DND-41 (cell line): ENCODE measurements around the gene VSIG10.
A peak's percentile ranks its signal among the peaks of the same experiment; 100 is the strongest.
"Not testable (repeated sequence)": the region's sequence is repeated elsewhere in the genome, so short reads cannot be mapped to it uniquely, and the experiment has no call there.

Source experiments
- ATAC-seq: fragments of 200-7000 bp; cut with Tn5 transposase; 3 replicates; pipeline ENCODE4 v1.9.1; 2021; ENCODE audit warnings: low read depth; ENCODE audit not compliant: insufficient read depth
- DNase-seq: peaks from one replicate; pipeline ENCODE4 v3.0.0-alpha.2; 2020
- H2AFZ ChIP-seq: 2 replicates; pipeline ENCODE4 v1.6.0; 2012; ENCODE audit warnings: low read depth, low read length
- H3K27ac ChIP-seq: 2 replicates; pipeline ENCODE4 v1.5.1; 2012; ENCODE audit warnings: low read length, inconsistent platforms
- H3K27me3 ChIP-seq: fragments of 200-600 bp; sonication (generic); 2 replicates; pipeline ENCODE4 v1.6.0; 2012; ENCODE audit warnings: low read length, mild to moderate bottlenecking, inconsistent platforms; ENCODE audit not compliant: insufficient read depth, poor library complexity
- H3K36me3 ChIP-seq: 2 replicates; pipeline ENCODE4 v1.5.1; 2012; ENCODE audit warnings: low read length, inconsistent platforms; ENCODE audit not compliant: insufficient read depth
- H3K4me1 ChIP-seq: 2 replicates; pipeline ENCODE4 v1.5.1; 2012; ENCODE audit warnings: mild to moderate bottlenecking, low read length; ENCODE audit not compliant: insufficient read depth
- H3K4me2 ChIP-seq: 2 replicates; pipeline ENCODE4 v1.6.0; 2012; ENCODE audit warnings: mild to moderate bottlenecking, moderate library complexity, low read length, inconsistent platforms; ENCODE audit not compliant: insufficient read depth
- H3K4me3 ChIP-seq, 2 experiments: fragments of 200-600 bp in 1 of 2; shearing (Covaris generic) in 1 of 2; 2 replicates each; pipeline ENCODE4 v1.5.1; 2012 to 2016; ENCODE audit warnings: inconsistent platforms in 2 of 2, low read length in 2 of 2, mild to moderate bottlenecking in 2 of 2, low read depth in 1 of 2, moderate library complexity in 1 of 2
- H3K79me2 ChIP-seq: 2 replicates; pipeline ENCODE4 v1.6.0; 2012; ENCODE audit warnings: low read length, inconsistent platforms; ENCODE audit not compliant: insufficient read depth
- H3K9ac ChIP-seq: 2 replicates; pipeline ENCODE4 v1.6.0; 2012; ENCODE audit warnings: low read depth, mild to moderate bottlenecking, inconsistent platforms, low read length, moderate library complexity
- H3K9me3 ChIP-seq: 2 replicates; pipeline ENCODE4 v1.5.1; 2012; ENCODE audit warnings: low read length, moderate library complexity, mild to moderate bottlenecking, inconsistent platforms; ENCODE audit not compliant: insufficient read depth, severe bottlenecking
- H4K20me1 ChIP-seq: 2 replicates; pipeline ENCODE4 v1.6.0; 2012; ENCODE audit warnings: low read length; ENCODE audit not compliant: insufficient read depth
- EZH2 ChIP-seq: IDR thresholded peaks from 3 replicates; pipeline ENCODE4 v1.6.1; 2012; ENCODE audit warnings: borderline replicate concordance, low read depth, mild to moderate bottlenecking, moderate library complexity, low read length, inconsistent platforms; ENCODE audit not compliant: severe bottlenecking
- TF ChIP-seq, protein P1 (sequence below): IDR thresholded peaks from 2 replicates; pipeline ENCODE4 v1.5.1; 2012; ENCODE audit warnings: borderline replicate concordance, low read length, moderate library complexity, mild to moderate bottlenecking; ENCODE audit not compliant: poor library complexity, severe bottlenecking; ENCODE audit errors: extremely low read depth

The VSIG10 gene

DNA sequence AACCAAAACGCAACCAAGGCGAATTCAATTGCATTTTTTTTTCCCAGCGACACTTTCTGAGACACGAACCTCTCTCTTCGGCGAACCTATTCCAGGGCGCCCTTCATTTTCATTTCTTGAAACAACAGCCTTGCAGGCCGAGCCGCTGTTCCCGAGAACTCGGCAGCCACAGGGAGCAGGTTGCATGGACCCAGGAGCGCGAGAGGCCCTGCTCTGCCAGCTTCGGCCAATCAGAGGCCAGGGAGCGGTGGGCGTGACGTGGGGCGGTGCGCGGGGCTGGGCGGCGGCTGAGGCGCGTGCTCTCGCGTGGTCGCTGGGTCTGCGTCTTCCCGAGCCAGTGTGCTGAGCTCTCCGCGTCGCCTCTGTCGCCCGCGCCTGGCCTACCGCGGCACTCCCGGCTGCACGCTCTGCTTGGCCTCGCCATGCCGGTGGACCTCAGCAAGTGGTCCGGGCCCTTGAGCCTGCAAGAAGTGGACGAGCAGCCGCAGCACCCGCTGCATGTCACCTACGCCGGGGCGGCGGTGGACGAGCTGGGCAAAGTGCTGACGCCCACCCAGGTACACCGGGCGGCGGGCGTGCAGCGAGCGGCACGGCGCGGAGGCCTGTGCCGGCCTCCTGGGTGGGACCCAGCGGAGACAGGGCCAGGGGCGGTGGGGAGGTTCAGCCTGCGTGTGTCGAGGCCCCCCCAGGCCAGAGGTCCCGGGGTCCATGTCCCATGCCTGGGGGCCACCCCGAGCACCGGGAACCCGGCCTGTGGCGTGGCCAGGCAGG lies 32.2 kb upstream of the VSIG10 start, which contains the start of gene PEBP1:
PEBP1 (plus strand) TSS at position 337 of the 771 bp plus-strand sequence; CDS start at position 423, 86 bp downstream.
- peaks cover 48% of the 10 kb centered on the region for H3K4me1 ChIP-seq
- H3K4me2 ChIP-seq, result peak within 1 kb of the TSS; percentile 82
- H3K9ac ChIP-seq, result peak within 1 kb of the TSS; percentile 87
- DNase-seq (peak; percentile 96), ATAC-seq (peak; percentile 98)
- TF ChIP-seq, protein P1, sequence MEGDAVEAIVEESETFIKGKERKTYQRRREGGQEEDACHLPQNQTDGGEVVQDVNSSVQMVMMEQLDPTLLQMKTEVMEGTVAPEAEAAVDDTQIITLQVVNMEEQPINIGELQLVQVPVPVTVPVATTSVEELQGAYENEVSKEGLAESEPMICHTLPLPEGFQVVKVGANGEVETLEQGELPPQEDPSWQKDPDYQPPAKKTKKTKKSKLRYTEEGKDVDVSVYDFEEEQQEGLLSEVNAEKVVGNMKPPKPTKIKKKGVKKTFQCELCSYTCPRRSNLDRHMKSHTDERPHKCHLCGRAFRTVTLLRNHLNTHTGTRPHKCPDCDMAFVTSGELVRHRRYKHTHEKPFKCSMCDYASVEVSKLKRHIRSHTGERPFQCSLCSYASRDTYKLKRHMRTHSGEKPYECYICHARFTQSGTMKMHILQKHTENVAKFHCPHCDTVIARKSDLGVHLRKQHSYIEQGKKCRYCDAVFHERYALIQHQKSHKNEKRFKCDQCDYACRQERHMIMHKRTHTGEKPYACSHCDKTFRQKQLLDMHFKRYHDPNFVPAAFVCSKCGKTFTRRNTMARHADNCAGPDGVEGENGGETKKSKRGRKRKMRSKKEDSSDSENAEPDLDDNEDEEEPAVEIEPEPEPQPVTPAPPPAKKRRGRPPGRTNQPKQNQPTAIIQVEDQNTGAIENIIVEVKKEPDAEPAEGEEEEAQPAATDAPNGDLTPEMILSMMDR, result no peak
- no peak for TF ChIP-seq EZH2
- H2AFZ ChIP-seq, result peak within 1 kb of the TSS; percentile 97
- peaks cover 40% of the 10 kb centered on the region for H3K79me2 ChIP-seq
- peak within 1 kb of the TSS; percentile 64 to 95 for H3K4me3 ChIP-seq
- peak within 1 kb of the TSS; percentile 82 for H3K27ac ChIP-seq
- H3K9me3 ChIP-seq, result no peaks in the 10 kb centered on the region
- no peaks in the 10 kb centered on the region for H3K27me3 ChIP-seq
- H4K20me1 ChIP-seq, result peaks cover 3% of the 10 kb centered on the region; the same call in 1 of the 2 replicates
- H3K36me3 ChIP-seq, result peaks cover 35% of the 10 kb centered on the region

DNA sequence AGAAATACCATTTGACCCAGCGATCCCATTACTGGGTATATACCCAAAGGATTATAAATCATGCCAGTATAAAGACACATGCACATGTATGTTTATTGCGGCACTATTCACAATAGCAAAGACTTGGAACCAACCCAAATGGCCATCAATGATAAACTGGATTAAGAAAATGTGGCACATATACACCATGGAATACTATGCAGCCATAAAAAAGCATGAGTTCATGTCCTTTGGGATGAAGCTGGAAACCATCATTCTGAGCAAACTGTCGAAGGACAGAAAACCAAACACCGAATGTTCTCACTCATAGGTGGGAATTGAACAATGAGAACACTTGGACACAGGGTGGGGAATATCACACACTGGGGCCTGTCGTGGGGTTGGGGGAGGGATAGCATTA lies 25.6 kb upstream of the VSIG10 start:
- H3K27ac ChIP-seq, H2AFZ ChIP-seq, H3K4me3 ChIP-seq, ATAC-seq, H3K36me3 ChIP-seq, H3K4me2 ChIP-seq, H3K9ac ChIP-seq, DNase-seq, H3K79me2 ChIP-seq, H4K20me1 ChIP-seq, H3K9me3 ChIP-seq, H3K27me3 ChIP-seq: not testable (repeated sequence)
- H3K4me1 ChIP-seq, result peaks cover 24% of the 10 kb centered on the region

DNA sequence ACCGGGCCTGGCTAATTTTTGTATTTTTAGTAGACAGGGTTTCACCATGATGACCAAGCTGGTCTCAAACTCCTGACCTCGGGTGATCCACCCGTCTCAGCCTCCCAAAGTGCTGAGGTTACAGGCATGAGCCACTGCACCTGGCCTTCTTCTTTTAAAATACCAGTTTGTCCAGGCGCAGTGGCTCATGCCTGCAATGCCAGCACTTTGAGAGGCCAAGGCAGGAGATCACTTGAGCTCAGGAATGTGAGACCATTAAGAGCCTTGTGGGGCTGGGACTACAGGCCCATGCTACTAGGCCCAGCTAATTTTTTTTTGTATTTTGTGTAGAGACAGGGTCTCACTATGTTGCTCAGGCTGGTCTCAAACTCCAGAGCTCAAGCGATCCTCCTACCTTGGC lies 24.1 kb upstream of the VSIG10 start:
- Histone ChIP-seq H3K9ac (no peak overlapping the region), H3K4me1 (peaks cover 15% of the 10 kb centered on the region), H3K27ac (no peak overlapping the region), H3K79me2 (peaks cover 4% of the 10 kb centered on the region; the same call in 1 of the 2 replicates), H2AFZ (no peak overlapping the region), H3K4me2 (no peak overlapping the region), H3K9me3 (no peaks in the 10 kb centered on the region), H3K36me3 (peaks cover 3% of the 10 kb centered on the region; the same call in 1 of the 2 replicates), H3K27me3 (no peaks in the 10 kb centered on the region), H3K4me3 (no peak overlapping the region), H4K20me1 (no peaks in the 10 kb centered on the region)
- DNase-seq, result no peak
- no peak for TF ChIP-seq EZH2
- TF ChIP-seq, protein P1, result no peak
- no peak for ATAC-seq

DNA sequence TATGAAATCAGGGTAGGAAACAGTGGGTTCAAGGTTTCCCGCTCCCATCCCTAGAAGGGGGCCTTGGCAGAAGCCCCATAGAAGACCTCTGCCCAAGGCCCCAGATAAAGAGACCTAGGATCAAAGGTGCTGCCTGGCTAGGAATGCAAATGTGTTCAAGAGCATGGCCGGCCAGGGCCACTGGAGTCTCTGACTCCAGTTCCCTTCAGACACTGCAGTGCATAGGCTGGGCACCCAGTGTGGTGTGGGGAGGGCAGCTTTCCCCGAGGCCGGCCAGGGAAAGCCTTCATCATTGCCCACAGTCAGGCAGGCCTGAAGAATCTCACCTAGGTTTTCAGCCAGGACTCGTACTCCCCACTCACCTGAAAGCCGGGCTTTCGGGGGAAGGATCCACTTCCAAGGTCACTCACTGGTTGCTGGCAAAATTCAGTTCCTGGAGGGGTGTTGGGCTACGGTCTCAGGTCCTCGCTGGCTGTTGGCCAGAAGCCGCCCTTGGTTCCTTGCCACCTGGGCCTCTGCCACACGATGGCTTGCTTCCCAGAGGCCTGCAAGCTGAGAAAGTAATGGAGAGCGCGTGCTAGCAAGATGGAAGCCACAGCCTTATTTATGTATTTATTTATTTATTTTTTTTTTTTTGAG lies 22.4 kb upstream of the VSIG10 start:
- Histone ChIP-seq H4K20me1 (no peaks in the 10 kb centered on the region), H3K27me3 (no peaks in the 10 kb centered on the region), H3K4me3 (no peak overlapping the region), H2AFZ (no peak overlapping the region), H3K4me2 (no peak overlapping the region), H3K27ac (no peak overlapping the region), H3K4me1 (0 out of 2 replicates have a peak, but pooled peaks cover 1% of the 10 kb centered on the region), H3K9ac (no peak overlapping the region), H3K79me2 (peaks cover 4% of the 10 kb centered on the region; the same call in 1 of the 2 replicates), H3K36me3 (peaks cover 3% of the 10 kb centered on the region; the same call in 1 of the 2 replicates), H3K9me3 (no peaks in the 10 kb centered on the region)
- DNase-seq (no peak), ATAC-seq (no peak)
- TF ChIP-seq, protein P1, result no peak
- no peak for TF ChIP-seq EZH2
